Measurements from ENCODE around the gene CASK.

DNA sequence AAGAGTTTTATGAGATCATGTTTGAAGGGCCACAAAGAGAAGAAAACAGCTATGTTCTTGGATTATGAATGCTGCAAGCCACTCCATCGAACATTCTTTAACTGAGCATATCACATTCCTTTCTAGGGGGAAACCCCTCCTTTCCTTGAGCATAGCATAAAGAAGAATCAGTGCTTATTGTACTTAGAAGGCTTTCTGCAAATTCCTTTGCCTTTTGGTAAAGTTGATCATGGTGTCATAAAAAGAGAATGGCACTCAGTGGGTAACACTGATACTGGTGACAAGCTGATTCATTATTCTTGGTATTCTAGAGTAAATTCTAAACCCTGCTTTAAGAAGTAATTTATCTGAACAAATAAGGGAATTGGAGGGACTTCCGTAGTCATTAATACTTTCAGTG lies 323.1 kb downstream of the CASK start:
- TF ChIP-seq, protein P1, sequence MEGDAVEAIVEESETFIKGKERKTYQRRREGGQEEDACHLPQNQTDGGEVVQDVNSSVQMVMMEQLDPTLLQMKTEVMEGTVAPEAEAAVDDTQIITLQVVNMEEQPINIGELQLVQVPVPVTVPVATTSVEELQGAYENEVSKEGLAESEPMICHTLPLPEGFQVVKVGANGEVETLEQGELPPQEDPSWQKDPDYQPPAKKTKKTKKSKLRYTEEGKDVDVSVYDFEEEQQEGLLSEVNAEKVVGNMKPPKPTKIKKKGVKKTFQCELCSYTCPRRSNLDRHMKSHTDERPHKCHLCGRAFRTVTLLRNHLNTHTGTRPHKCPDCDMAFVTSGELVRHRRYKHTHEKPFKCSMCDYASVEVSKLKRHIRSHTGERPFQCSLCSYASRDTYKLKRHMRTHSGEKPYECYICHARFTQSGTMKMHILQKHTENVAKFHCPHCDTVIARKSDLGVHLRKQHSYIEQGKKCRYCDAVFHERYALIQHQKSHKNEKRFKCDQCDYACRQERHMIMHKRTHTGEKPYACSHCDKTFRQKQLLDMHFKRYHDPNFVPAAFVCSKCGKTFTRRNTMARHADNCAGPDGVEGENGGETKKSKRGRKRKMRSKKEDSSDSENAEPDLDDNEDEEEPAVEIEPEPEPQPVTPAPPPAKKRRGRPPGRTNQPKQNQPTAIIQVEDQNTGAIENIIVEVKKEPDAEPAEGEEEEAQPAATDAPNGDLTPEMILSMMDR (IDR thresholded peaks at IDR 0.05): no peak
- TF ChIP-seq EP300 (IDR thresholded peaks at IDR 0.05) (no peak), POLR2A (IDR thresholded peaks at IDR 0.05) (no peak)

Measured in tibial nerve (tissue), 4 donors.